Natural killer cell (primary cell): Measurements from ENCODE around the gene FA2H. TPM values are rescaled to one million over a fixed set of nuclear protein-coding genes. Genes with fewer than 3 reads are reported as not detected.

Experiments used
- ATAC-seq, 3 donors: fragments of 150-1000 bp in 2 of 3; fragments of 200-7000 bp in 1 of 3; cut with Tn5 transposase; 1 replicate in 1 of 3; 2 replicates in 2 of 3; pipeline ENCODE4 v1.10.0; 2021; ENCODE audit warnings: mild to moderate bottlenecking in 2 of 3, moderate library complexity in 2 of 3
- DNase-seq, 2 donors: peaks; one replicate each; pipeline versions ENCODE4 v3.0.0 to v3.0.0-alpha.2; 2013 to 2021; ENCODE audit warnings: mixed read lengths in 1 of 2
- H3K27ac ChIP-seq: one replicate; pipeline ENCODE4 v1.5.1; 2013; ENCODE audit warnings: mild to moderate bottlenecking, low read length
- H3K27me3 ChIP-seq: one replicate; pipeline ENCODE4 v1.6.1; 2013; ENCODE audit warnings: low read length; ENCODE audit not compliant: control insufficient read depth, insufficient read depth
- H3K36me3 ChIP-seq: one replicate; pipeline ENCODE4 v1.6.1; 2013; ENCODE audit warnings: low read length; ENCODE audit not compliant: control insufficient read depth, insufficient read depth
- H3K4me1 ChIP-seq: one replicate; pipeline ENCODE4 v1.6.1; 2013; ENCODE audit warnings: low read length; ENCODE audit not compliant: control insufficient read depth, insufficient read depth
- H3K4me3 ChIP-seq: one replicate; pipeline ENCODE4 v1.5.1; 2013; ENCODE audit warnings: low read length
- H3K9me3 ChIP-seq: one replicate; pipeline ENCODE4 v1.6.1; 2013; ENCODE audit warnings: low read length; ENCODE audit not compliant: control insufficient read depth, insufficient read depth
- H3K27ac Mint-ChIP-seq, 2 donors: one replicate each; pipeline ENCODE4 v1.8.0; 2022; ENCODE audit warnings: mild to moderate bottlenecking in 2 of 2, mixed read lengths in 2 of 2, moderate library complexity in 1 of 2
- H3K27me3 Mint-ChIP-seq, 2 donors: one replicate each; pipeline ENCODE4 v1.8.0; 2022; ENCODE audit warnings: low read depth in 2 of 2, mixed read lengths in 2 of 2
- H3K36me3 Mint-ChIP-seq: one replicate; pipeline ENCODE4 v1.8.0; 2022; ENCODE audit warnings: mixed read lengths
- H3K4me1 Mint-ChIP-seq, 2 donors: one replicate each; pipeline ENCODE4 v1.8.0; 2022; ENCODE audit warnings: mixed read lengths in 2 of 2
- H3K4me3 Mint-ChIP-seq: one replicate; pipeline ENCODE4 v1.8.0; 2022; ENCODE audit warnings: mild to moderate bottlenecking, moderate library complexity, mixed read lengths
- H3K9me3 Mint-ChIP-seq, 2 donors: one replicate each; pipeline ENCODE4 v1.8.0; 2022; ENCODE audit warnings: mixed read lengths in 2 of 2
- CTCF ChIP-seq: fragments of 200-600 bp; IDR thresholded peaks from one replicate; pipeline ENCODE4 v1.8.0; 2022; ENCODE audit warnings: antibody characterized with exemption
- WGBS: methylation state at CpG from one replicate; pipeline ENCODE4 v1.1.7; 2013; ENCODE audit warnings: missing lambda C conversion rate; ENCODE audit not compliant: insufficient coverage; 5-methylcytosine and 5-hydroxymethylcytosine counted together
- intact Hi-C: fragments of 100-400 bp; cut with micrococcal nuclease; formaldehyde crosslinking; loops from one replicate; pipeline ENCODE4 v1.14.2; 2022
- total RNA-seq, 4 donors: library from RNA; stranded (reverse); fragments of 120-200 nt in 1 of 4; gene quantifications; one replicate each; pipeline versions ENCODE4 v1.2.3 to v1.2.4, GENCODE V29; 2013 to 2022

The FA2H gene
- total RNA-seq, 3 donors from 2014 or later (not counting 1 experiment from before 2014, with no cell fraction given), result 0.14 to 0.93 TPM; not detected in 1

- H3K27me3 ChIP-seq, result peaks cover 2% of the 10 kb centered on the region
- Mint-ChIP-seq H3K4me1 (no peaks in the 10 kb centered on the region), H3K27me3 (peaks cover 29 to 56% of the 10 kb centered on the region in 2 donors), H3K4me3 (no peak overlapping the region), H3K27ac (no peak overlapping the region), H3K36me3 (no peaks in the 10 kb centered on the region), H3K9me3 (no peaks in the 10 kb centered on the region)
- H3K9me3 ChIP-seq, result no peaks in the 10 kb centered on the region
- no peak overlapping the region for H3K4me3 ChIP-seq
- DNase-seq (no peak), ATAC-seq (no peak)
- H3K4me1 ChIP-seq, result no peaks in the 10 kb centered on the region
- no peak for TF ChIP-seq CTCF
- intact Hi-C loops, result no loop called here
- WGBS, result 100% methylated on average over 1 of the region's 1 CpG
- no peaks in the 10 kb centered on the region for H3K36me3 ChIP-seq
- H3K27ac ChIP-seq, result no peak overlapping the region
Measured at GRCh38 chr16:74797414-74797813, 22.8 kb upstream of the FA2H start.

- Mint-ChIP-seq H3K4me1 (no peaks in the 10 kb centered on the region), H3K36me3 (no peaks in the 10 kb centered on the region), H3K9me3 (no peaks in the 10 kb centered on the region), H3K27me3 (peaks cover 18 to 40% of the 10 kb centered on the region in 2 donors), H3K4me3 (no peak overlapping the region), H3K27ac (no peak overlapping the region)
- Histone ChIP-seq H3K27ac (no peak overlapping the region), H3K27me3 (peaks cover 2% of the 10 kb centered on the region), H3K36me3 (no peaks in the 10 kb centered on the region), H3K4me3 (no peak overlapping the region), H3K4me1 (no peaks in the 10 kb centered on the region), H3K9me3 (no peaks in the 10 kb centered on the region)
- ATAC-seq, result no peak
- WGBS, result 67% methylated on average over 1 of the region's 2 CpGs
- intact Hi-C loops, result no loop called here
- DNase-seq, result no peak
- TF ChIP-seq CTCF, result no peak
Measured at GRCh38 chr16:74795104-74795503, 20.5 kb upstream of the FA2H start.

GRCh38 chr16:74794668-74795067, 20.0 kb upstream of the FA2H start:
- DNase-seq, result no peak
- no peak overlapping the region for H3K27ac ChIP-seq
- H3K36me3 ChIP-seq, result no peaks in the 10 kb centered on the region
- no peaks in the 10 kb centered on the region for H3K4me1 ChIP-seq
- H3K4me3 ChIP-seq, result no peak overlapping the region
- H3K27me3 ChIP-seq, result peaks cover 2% of the 10 kb centered on the region
- TF ChIP-seq CTCF, result no peak
- Mint-ChIP-seq H3K4me1 (no peaks in the 10 kb centered on the region), H3K4me3 (no peak overlapping the region), H3K36me3 (no peaks in the 10 kb centered on the region), H3K27ac (no peak overlapping the region), H3K9me3 (no peaks in the 10 kb centered on the region), H3K27me3 (peaks cover 18 to 39% of the 10 kb centered on the region in 2 donors)
- WGBS, result no CpG with 5 or more reads among the region's 2 CpGs
- intact Hi-C loops, result no loop called here
- no peak for ATAC-seq
- H3K9me3 ChIP-seq, result no peaks in the 10 kb centered on the region

GRCh38 chr16:74793571-74793970, 19.0 kb upstream of the FA2H start:
- Mint-ChIP-seq H3K4me3 (no peak overlapping the region), H3K27ac (no peak overlapping the region), H3K27me3 (peaks cover 22 to 39% of the 10 kb centered on the region in 2 donors), H3K36me3 (no peaks in the 10 kb centered on the region), H3K4me1 (no peaks in the 10 kb centered on the region), H3K9me3 (no peaks in the 10 kb centered on the region)
- H3K36me3 ChIP-seq, result no peaks in the 10 kb centered on the region
- no peak overlapping the region for H3K4me3 ChIP-seq
- no peak for ATAC-seq
- H3K4me1 ChIP-seq, result no peaks in the 10 kb centered on the region
- intact Hi-C loops, result no loop called here
- H3K27ac ChIP-seq, result no peak overlapping the region
- peaks cover 3% of the 10 kb centered on the region for H3K27me3 ChIP-seq
- no peak for TF ChIP-seq CTCF
- DNase-seq, result no peak
- H3K9me3 ChIP-seq, result no peaks in the 10 kb centered on the region
- 100% methylated on average over 1 of the region's 2 CpGs for WGBS
